ENCODE results near the gene ANKS4B. TPM values are rescaled to one million over a fixed set of nuclear protein-coding genes. Genes with fewer than 3 reads are reported as not detected.
"Not testable (repeated sequence)": the region's sequence is repeated elsewhere in the genome, so short reads cannot be mapped to it uniquely, and the experiment has no call there.

ANKS4B gene
- total RNA-seq, 2 donors from 2014 or later: not detected

DNA sequence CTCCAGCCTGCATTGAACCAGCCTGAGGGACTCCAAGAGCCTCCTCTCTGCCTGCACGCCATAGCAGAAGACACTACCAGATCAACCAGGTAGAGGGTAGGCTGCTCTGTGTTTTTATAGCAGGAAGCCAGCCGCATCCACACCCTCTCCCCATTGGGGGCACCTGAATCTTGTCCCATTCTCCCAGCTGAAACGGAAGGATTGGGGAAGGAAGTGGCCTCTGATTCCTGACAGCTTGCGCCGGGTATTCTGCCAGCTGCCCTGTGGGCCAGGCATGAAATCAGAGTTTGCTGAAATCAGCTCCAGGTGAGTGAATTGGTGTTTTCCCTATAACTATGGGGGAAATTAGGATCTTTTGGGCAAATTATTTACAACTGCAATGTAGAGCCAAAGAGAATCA is 22.0 kb upstream of the ANKS4B start, which contains the start of gene ZP2:
Gene ZP2 (minus strand): TSS at position 89 of the 400 bp plus-strand sequence. CDS start 27 bp downstream, at position 62.
- ATAC-seq (no peak), DNase-seq (no peak)
- intact Hi-C loops (cut with DNase I): no loop called here

DNA sequence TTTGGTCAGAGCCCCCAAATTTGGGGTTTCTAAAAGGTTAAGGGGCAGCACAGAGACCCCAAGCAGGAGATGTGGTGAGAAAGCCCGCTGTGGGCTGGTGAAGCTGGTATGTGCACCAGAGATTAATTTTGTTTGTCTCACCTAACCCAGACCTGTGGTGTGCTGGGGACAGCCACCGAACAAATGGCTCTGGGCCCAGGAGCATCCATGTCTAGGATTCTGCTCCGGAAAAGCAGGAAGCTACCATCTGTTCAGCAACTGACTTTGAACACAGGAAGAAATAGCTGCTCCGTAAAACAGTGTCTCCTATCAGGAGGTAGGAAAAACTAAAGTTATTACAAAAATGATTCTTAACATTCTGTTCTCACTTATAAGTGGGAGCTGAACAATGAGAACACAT is 19.4 kb upstream of the ANKS4B start:
- ATAC-seq (no peak), DNase-seq (no peak)
- intact Hi-C loops (cut with DNase I): no loop called here

DNA sequence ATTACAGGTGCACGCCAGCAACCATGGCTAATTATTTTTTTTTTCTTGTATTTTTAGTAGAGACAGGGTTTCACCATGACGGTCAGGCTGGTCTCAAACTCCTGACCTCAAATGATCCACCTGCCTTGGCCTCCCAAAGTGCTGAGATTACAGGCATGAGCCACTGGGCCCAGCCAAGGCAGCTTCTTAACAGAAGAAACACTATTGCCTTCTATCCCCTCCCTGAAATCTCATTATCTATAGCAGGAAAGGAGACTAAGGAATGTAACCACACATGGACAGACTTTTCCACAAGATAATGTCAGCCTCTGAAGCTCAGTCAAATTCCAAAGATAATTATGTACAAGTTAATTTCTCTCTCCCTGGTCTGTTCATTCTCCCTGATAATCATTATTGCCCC is 16.4 kb upstream of the ANKS4B start:
- intact Hi-C loops (cut with DNase I): no loop called here
- DNase-seq (no peak), ATAC-seq (no peak)

DNA sequence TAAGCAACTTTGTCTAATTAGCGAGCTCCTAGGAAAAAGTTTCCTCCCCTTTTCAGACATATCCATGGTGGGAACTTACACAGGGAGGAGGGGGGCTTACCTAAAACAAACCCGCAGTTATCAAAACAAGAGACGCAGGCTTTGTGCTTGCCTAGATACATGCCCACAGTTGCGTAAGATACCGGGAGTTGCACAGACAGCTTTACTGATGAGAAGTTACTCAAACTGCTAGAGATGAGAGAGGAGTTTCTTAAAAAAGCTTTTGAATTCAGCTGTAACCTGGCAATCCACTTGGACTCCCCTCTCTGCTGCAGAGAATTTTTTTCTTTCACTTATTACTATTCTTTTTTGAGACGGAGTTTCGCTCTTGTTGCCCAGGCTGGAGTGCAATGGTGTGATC is 15.3 kb upstream of the ANKS4B start:
- DNase-seq: no peak
- peak; percentile 27 to 61 for ATAC-seq
- intact Hi-C loops (cut with DNase I): no loop called here

DNA sequence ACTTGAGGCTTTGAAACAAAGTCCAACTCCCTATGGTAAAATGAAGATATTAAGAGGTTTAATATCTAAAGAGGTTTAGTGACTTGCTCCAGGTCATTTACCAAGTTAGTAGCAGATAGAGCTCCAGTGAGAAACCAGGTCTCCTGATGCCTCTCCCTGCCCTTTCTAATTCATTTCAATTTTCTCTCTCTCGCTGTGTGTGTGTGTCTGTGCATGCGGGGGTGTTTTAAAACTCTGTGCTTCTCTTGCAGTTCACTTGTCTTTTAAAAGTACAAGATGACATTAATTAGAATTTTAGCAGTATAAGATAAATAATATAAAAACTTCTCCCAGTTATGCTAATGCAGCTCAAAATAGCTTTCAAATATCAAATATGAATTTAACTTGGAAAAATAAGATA is 13.9 kb upstream of the ANKS4B start:
- DNase-seq (no peak), ATAC-seq (no peak)
- intact Hi-C loops (cut with DNase I): no loop called here

DNA sequence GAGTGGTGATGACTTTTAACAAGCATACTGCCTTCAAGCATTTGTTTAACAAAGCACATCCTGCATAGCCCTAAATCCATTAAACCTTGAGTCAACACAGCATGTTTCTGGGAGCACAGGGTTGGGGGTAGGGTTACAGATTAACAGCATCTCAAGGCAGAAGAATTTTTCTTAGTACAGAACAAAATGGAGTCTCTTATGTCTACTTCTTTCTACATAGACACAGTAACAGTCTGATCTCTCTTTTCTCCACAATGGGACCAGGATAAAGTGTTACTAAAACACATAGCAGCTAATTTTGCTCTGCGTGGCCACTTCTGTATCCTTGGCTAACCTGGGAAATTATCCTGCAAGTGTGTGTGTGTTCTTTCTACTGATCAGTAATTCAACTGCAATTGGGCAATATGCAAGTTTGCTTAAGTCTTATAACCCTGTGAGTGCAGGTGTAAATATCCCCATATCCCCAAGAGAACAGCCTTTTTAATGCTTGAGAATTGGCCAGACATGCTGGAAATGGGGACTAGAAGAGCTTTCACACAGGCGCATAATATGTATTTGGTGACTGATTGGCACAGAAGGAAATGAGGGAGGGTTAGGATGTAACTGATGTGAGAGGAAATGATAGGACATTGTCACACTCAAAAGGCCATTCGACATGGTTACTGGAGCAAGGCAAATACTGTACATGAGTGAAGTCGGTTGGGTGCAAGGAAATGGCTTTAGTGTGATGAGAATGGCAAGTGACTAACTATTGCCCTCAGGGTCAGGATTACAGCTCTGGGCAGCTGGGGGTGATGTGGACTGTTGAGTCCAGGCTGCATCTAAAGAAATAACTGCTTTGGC is 10.8 kb upstream of the ANKS4B start:
- DNase-seq (no peak), ATAC-seq (no peak)
- intact Hi-C loops (cut with DNase I): no loop called here

DNA sequence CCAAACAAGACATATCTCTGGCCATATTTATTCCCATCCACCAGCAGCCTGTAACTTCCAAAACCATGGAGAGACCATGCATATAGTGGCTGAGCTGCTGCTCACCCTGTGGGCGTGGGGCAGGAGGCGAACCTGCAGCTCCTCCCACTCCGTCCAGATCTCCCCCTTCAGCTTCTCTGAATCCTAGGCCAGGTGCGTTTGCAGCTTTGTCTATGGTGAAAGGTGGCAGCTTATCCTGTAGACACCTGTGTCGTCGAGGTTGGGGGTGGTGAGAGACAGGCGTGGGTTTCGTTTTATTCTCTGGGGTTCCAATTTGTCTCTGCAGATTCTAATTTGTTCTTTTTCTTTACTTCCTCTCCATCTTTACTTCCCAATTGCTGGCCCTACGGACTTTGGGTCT is 9.7 kb upstream of the ANKS4B start:
- intact Hi-C loops (cut with DNase I): no loop called here
- no peak for ATAC-seq

DNA sequence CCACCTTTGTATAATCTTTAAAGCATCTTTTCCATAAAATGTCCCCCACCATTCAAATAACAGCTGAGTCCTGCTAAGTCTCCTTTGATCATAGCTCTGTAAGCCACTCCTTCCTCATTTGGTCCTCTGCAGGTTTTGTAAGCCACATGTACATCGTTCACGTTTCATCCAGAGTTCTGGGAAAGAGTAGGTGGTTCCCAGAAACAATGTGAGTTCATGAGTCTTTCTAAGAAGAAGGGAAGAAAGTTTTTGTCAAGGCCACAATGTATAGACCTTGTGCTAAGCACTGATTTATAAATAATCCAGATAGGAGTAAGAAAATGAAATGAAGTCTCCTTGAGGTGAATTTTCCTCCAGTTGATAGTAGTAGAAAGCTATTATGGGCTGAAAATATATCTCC is 8.7 kb upstream of the ANKS4B start:
- no peak for ATAC-seq
- intact Hi-C loops (cut with DNase I): no loop called here
- no peak for DNase-seq

More for the DNA sequence above, 9.7 kb upstream of the ANKS4B start:
- no peak for DNase-seq

DNA sequence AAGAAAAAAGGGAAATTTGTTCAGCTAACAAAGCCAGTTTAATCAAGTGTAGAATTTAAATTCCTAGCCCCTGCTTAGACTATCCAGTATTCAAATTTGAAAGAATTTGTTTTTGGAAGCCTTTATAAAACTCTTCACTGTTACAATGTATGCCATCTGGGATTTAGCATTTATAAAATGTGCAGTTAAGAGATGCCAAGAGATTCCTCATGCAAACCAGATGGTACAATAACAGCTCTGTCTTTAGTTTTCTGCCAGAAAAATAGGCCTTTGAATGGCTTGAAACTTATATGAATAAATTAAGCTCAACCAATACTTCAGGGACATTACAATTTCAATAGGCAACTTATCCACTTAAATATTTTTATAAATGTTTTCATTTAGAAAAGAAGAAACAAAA is 6.8 kb upstream of the ANKS4B start:
- DNase-seq (no peak), ATAC-seq (no peak)
- intact Hi-C loops (cut with DNase I): no loop called here

DNA sequence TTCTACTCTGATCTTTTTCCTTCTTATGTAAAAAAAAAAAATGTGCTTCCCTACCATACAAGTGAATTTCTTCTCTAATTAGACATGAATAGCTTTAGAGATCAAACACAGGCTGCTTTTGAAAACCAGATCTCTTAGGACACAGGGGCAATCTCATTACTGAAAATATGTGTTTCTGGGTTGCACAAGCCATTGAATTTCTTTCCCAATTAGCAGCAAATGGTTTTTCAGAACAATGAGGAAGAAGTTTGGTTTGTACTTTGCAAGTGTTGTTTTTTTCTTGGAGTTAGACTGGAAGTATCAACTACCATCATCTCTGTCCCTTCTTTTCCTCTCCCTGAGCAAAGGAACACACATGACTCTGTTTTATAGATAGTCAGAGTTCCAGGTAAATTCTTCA is 5.6 kb upstream of the ANKS4B start:
- ATAC-seq (no peak), DNase-seq (no peak)
- intact Hi-C loops (cut with DNase I): no loop called here

DNA sequence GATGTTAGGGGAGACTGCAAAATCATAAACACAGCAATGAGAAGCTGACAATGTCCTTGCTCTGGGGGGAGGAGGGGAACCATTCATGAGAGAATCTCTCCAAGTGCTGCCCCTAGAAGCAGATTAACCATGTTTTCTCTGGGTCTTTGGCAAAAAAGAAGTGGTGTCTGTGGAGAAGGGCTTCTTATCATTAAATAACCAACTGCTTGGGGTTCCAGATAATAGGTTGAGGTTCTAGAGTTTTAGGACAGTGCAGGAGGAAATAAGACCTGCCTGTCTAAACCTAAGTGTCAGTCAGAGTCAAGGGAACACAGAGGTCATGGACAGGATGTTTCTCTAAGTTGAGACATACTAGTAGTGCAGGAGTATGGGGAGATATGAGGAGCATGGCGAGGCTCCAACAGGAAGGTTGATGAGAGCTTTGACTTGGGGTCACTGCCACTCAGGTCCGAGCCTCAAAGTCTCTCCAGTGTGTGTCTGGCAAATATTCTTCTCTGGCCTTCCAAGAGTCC is 5.1 kb upstream of the ANKS4B start:
- DNase-seq: no peak
- ATAC-seq: no peak
- intact Hi-C loops (cut with DNase I): no loop called here

DNA sequence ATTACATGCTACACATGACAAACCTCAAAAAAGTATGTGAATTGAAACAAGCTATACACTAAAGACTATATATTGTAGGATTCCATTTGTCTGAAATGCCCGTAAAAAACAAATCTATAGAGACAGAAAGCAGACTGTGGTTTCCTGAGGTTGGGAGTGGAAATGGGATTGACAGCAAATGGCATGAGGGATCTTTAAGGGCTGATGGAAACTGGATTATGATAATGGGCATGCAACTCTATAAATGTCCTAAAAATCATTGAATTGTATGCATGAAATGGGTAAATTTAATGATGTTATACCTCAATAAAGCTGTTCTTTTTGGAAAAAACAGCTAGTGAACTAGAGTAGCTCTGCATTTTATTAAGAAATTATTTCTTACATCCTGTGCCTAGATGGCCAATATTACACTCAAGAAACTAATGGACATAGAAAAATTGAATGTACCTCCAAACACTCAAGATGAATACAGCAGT is 416 bp upstream of the ANKS4B start:
- intact Hi-C loops (cut with DNase I): no loop called here
- ATAC-seq (no peak), DNase-seq (no peak)

DNA sequence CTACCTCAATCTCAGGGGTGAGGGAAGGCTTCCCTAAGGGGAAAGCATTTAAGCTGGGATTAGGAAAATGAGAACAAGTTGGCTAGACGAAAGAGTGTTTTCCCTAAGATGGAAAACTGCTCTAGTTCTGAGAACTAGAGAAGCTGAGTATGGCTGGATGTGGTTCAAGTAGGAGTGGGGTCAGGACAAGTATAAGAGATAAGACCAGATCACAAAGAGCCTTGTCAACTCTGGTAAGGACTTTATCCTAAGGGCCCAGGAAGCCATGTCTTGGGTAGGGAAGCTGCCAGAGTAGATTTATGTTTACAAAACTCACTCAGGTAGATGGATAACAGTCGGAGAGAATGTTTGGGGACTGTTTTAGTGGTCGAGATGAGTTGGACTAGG is 1.7 kb downstream of the ANKS4B start:
- ATAC-seq (no peak), DNase-seq (no peak)
- intact Hi-C loops (cut with DNase I): no loop called here

DNA sequence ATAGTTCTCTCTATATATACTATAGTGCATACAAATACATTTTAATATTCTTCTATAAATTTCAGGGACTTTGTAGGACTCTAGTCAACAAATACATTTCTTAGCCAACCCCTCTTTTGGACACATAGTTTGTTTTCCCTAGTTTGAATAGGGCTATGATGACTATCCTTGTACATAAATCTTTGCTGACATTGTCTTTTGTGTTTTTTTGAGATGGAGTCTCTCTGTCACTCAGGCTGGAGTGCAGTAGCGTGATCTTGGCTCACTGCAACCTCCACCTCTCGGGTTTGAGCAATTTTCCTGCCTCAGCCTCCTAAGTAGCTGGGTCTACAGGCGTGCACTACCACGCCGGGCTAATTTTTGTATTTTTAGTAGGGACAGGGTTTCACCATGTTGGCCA is 3.3 kb downstream of the ANKS4B start:
- intact Hi-C loops (cut with DNase I): no loop called here
- ATAC-seq (no peak), DNase-seq (no peak)

DNA sequence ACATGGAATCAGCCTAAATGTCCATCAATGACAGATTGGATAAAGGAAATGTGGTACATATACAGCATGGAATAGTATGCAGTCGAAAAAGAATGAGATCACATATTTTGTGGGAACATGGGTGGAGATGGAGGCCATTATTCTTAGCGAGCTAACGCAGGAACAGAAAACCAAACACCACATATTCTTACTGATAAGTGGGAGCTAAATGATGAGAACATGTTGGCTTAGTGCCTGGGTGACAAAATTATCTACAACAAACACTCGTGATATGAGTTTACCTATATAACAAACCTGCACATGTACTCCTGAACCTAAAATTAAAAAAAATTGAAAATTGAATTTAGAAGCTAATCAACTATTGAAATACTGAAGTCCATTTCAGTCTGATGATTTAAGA is 6.1 kb downstream of the ANKS4B start:
- ATAC-seq: no peak
- DNase-seq: no peak
- intact Hi-C loops (cut with DNase I): no loop called here

DNA sequence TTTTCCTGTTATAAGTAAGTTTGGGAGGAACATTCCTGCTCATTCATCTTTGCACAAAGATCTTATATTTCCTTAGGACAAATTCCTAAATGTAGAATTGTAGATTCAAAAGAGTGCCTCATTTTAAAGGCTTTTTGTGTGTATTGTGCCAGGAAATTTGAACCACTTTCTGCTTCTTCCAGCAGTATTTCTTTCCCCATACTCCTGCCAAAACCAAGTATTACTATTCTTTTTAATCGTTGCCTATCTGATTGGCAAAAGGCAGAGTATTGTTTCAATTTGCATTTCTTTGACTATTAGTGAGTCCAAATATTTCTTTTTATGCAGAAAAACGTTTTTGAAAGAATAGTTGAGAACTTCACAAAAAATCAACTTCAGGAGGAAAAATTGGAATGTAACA is 9.3 kb downstream of the ANKS4B start:
- no peak for DNase-seq
- no peak for ATAC-seq
- intact Hi-C loops (cut with DNase I): no loop called here

DNA sequence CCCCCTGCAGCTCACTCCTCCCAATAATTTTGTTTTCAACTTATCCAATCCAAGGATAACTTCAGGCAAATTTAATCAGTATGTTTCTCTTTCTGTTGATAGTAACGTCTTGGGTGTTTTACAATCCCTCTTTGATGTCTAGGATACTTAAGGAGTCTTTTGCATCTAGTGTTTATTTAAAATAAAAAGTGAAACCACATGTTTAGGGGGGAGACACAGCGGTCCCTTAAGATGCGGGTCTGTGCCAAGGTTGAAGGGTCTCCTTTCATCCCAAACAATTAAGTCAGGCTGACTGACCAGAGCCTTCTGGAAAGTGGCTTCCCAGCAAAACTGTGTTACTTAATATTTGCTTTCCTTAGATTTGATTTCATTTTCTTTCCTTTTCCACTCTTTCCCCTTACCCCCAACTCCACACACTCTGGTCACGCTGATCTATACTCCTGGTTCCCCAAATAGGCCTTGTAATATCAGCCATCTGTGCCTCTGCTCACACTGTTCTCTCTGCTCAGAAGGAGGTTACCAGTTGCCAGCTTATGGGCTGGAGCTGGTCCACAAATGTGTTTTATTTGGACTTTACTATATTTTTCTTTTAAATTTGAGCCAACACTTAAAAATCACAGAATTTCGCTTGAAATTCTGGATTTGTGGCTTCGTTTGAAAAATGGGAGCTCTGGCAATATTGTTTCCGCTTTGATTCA is 11.2 kb downstream of the ANKS4B start:
- ATAC-seq (no peak), DNase-seq (no peak)
- intact Hi-C loops (cut with DNase I): no loop called here

DNA sequence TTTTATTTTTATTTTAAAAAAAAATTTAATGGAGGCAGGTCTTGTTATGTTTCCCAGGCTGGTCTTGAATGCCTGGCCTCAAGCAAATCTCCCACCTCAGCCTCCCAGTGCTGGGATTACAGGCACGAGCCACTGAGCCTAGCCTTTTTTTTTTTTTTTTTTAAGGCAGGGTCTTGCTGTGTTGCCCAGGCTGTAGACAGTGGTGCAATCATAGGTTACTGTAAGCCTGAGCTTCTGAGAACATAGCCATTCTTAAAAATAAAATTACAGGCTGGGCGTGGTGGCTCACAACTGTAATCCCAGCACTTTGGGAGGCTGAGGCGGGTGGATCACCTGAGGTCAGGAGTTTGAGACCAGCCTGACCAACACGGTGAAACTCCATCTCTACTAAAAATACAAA is 14.7 kb downstream of the ANKS4B start:
- ATAC-seq; intact Hi-C loops (cut with DNase I); DNase-seq: not testable (repeated sequence)

DNA sequence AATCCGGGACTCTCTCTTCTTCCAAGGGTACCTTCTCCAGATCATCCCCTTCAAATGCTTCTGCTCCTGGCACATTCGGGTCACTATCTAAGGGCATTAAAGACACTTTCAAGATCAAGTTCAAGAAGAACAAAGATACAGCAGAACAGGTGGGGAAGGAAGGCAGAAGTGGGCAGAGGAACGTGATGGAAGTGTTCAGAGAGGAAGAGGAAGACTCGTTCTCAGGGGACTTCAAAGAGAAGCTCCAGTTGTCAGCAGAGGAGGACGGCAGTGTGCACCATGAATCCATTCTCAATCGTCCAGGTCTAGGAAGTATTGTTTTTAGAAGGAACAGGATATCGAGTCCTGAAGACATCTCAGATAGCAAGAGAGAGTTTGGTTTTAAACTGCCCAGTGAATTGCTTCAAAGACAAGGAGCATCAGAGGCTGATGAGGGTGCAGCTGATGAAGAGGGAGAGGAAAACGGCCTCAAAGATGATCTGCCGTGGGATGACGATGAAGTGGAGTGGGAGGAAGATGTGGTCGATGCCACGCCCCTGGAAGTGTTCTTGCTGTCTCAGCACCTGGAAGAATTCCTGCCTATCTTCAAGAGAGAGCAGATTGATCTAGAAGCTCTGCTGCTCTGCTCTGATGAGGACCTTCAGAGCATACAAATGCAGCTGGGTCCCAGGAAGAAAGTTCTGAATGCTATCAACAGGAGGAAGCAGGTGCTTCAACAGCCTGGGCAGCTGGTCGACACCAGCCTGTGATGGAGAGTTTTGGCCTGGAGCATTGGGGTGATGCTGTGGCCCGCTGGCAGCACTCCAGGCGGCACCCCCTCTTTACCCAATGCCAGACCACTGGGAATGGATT is 16.8 kb downstream of the ANKS4B start:
- intact Hi-C loops (cut with DNase I): no loop called here
- no peak for ATAC-seq
- DNase-seq: no peak

DNA sequence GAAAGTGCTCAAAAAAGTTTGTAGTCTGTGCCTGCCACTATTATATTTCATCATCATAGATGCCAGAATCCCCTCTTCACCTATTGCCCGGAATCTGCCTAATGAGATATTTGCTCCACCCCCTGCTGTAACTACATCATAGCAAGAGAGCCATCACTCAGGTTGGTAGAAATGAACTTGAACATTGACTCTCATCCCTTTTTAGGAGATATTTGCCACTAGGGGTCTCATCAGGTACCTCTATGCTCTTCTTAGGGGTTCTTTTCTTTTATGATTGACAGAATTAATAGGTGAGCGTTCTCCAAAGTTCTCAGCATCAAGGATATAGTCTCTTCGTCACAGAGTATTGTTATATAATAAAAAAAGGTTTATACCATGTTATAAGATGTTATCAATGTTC is 20.0 kb downstream of the ANKS4B start:
- DNase-seq (no peak), ATAC-seq (no peak)
- intact Hi-C loops (cut with DNase I): no loop called here

Data from left cardiac atrium (tissue), 4 donors.